Neural crest cell (in vitro differentiated cells): ENCODE results near the gene MRPS27. TPM values are rescaled to one million over a fixed set of nuclear protein-coding genes. Genes with fewer than 3 reads are reported as not detected.

Experiments used
- DNase-seq: peaks from one replicate; pipeline ENCODE4 v3.0.0; 2021; ENCODE audit warnings: low read depth, mixed read lengths, low spot score
- H3K27ac Mint-ChIP-seq: one replicate; pipeline ENCODE4 v1.8.0; 2021; ENCODE audit warnings: mild to moderate bottlenecking, mixed read lengths; ENCODE audit not compliant: unreplicated experiment
- H3K27me3 Mint-ChIP-seq: 2 replicates; pipeline ENCODE4 v1.8.0; 2021; ENCODE audit warnings: low read depth, mild to moderate bottlenecking, mixed read lengths
- H3K36me3 Mint-ChIP-seq: 2 replicates; pipeline ENCODE4 v1.8.0; 2021; ENCODE audit warnings: low read depth, mild to moderate bottlenecking, mixed read lengths
- H3K4me1 Mint-ChIP-seq: 2 replicates; pipeline ENCODE4 v1.8.0; 2021; ENCODE audit warnings: mixed read lengths
- H3K4me3 Mint-ChIP-seq: one replicate; pipeline ENCODE4 v1.8.0; 2021; ENCODE audit warnings: mild to moderate bottlenecking, mixed read lengths
- H3K9me3 Mint-ChIP-seq: 2 replicates; pipeline ENCODE4 v1.8.0; 2021; ENCODE audit warnings: mixed read lengths
- CTCF ChIP-seq: fragments of 200-600 bp; sonication (generic); conservative IDR thresholded peaks from 2 replicates; pipeline ENCODE4 v1.5.0; 2021; ENCODE audit warnings: antibody characterized with exemption, mild to moderate bottlenecking
- total RNA-seq: library from RNA; stranded (reverse); gene quantifications from 2 replicates; pipeline ENCODE4 v1.2.1, GENCODE V29; 2021

Gene MRPS27
- total RNA-seq, 1 donor from 2014 or later: 86.5 TPM

- Mint-ChIP-seq H3K36me3 (peaks cover 19% of the 10 kb centered on the region), H3K4me3 (peak overlapping the region; percentile 1), H3K27ac (no peak overlapping the region), H3K9me3 (no peaks in the 10 kb centered on the region), H3K27me3 (no peaks in the 10 kb centered on the region), H3K4me1 (peaks cover 12% of the 10 kb centered on the region)
- no peak for TF ChIP-seq CTCF
- DNase-seq: no peak
Measured at GRCh38 chr5:72210888-72211678, 109.0 kb downstream of the MRPS27 start.

GRCh38 chr5:72209147-72210115 is 110.6 kb downstream of the MRPS27 start:
- no peaks in the 10 kb centered on the region for H3K9me3 Mint-ChIP-seq
- no peak overlapping the region for H3K27ac Mint-ChIP-seq
- no peak overlapping the region for H3K4me3 Mint-ChIP-seq
- H3K36me3 Mint-ChIP-seq: peaks cover 32% of the 10 kb centered on the region
- DNase-seq: no peak
- TF ChIP-seq CTCF: no peak
- peaks cover 17% of the 10 kb centered on the region for H3K4me1 Mint-ChIP-seq
- H3K27me3 Mint-ChIP-seq: no peaks in the 10 kb centered on the region

- DNase-seq: no peak
- peaks cover 17% of the 10 kb centered on the region for H3K4me1 Mint-ChIP-seq
- no peak overlapping the region for H3K27ac Mint-ChIP-seq
- peaks cover 34% of the 10 kb centered on the region for H3K36me3 Mint-ChIP-seq
- no peak for TF ChIP-seq CTCF
- H3K9me3 Mint-ChIP-seq: no peaks in the 10 kb centered on the region
- no peaks in the 10 kb centered on the region for H3K27me3 Mint-ChIP-seq
- H3K4me3 Mint-ChIP-seq: no peak overlapping the region
Measured at GRCh38 chr5:72208324-72208926, 111.6 kb downstream of the MRPS27 start.

- Mint-ChIP-seq H3K4me3 (no peak overlapping the region), H3K27me3 (no peaks in the 10 kb centered on the region), H3K9me3 (no peaks in the 10 kb centered on the region), H3K27ac (no peak overlapping the region), H3K4me1 (peaks cover 17% of the 10 kb centered on the region), H3K36me3 (peaks cover 44% of the 10 kb centered on the region)
- DNase-seq: no peak
- no peak for TF ChIP-seq CTCF
Measured at GRCh38 chr5:72206994-72207393, 113.0 kb downstream of the MRPS27 start.

GRCh38 chr5:72206160-72206559 is 113.9 kb downstream of the MRPS27 start:
- TF ChIP-seq CTCF: no peak
- no peak overlapping the region for H3K4me3 Mint-ChIP-seq
- no peaks in the 10 kb centered on the region for H3K9me3 Mint-ChIP-seq
- DNase-seq: no peak
- H3K4me1 Mint-ChIP-seq: peaks cover 17% of the 10 kb centered on the region
- H3K36me3 Mint-ChIP-seq: peaks cover 50% of the 10 kb centered on the region
- no peak overlapping the region for H3K27ac Mint-ChIP-seq
- no peaks in the 10 kb centered on the region for H3K27me3 Mint-ChIP-seq
